GM19468 (cell line): ENCODE measurements around the gene CD52.
A peak's percentile ranks its signal among the peaks of the same experiment; 100 is the strongest.
"Not testable (repeated sequence)": the region's sequence is repeated elsewhere in the genome, so short reads cannot be mapped to it uniquely, and the experiment has no call there.

Experiments used
- ATAC-seq: cut with Tn5 transposase; IDR thresholded peaks from one replicate; pipeline ENCODE4 v1.9.1; 2021; ENCODE audit warnings: mild to moderate bottlenecking, moderate library complexity, moderate number of reproducible peaks; ENCODE audit not compliant: unreplicated experiment; ENCODE audit errors: extremely low read depth

Gene CD52

GRCh38 chr1:26283871-26284596 lies 33.7 kb upstream of the CD52 start:
- no peak for ATAC-seq

- no peak for ATAC-seq
These were observed 33.0 kb upstream of the CD52 start for GRCh38 chr1:26284597-26285347.

DNA sequence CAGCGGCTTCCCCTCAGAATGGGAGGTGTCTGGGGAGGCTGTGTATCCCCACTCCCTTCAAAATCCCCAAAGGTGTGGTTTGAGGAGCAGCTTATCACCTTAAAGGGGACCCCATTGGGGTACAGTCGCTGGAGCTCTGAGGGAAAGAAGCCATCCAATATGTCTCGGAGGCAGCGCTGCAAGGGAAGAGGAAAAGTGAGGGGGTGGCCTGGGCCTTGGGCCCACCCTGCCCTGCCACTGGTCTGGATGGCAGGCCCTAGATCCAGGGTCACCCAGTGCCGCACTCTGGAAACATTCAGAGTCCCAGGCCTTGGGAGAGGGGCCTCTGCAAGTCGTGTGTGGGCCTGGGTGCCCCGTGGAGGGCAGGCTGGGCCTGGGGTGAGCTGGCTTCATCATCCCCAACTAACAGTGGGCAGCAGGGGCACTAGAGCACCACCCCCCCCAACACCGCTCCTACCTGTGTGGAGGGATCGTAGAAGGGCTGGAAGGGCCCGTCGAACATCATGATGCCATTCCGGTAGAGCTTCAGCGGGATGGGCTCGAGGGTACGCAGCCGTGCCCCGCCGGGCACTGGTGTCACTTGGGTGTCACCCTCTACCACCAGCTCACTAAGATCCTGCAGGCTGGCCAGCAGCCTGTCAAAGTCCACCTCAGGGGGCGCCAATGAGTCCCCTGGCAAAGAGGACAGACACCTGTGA lies 32.2 kb upstream of the CD52 start:
- no peak for ATAC-seq

- ATAC-seq, result no peak
These were observed 31.7 kb upstream of the CD52 start for GRCh38 chr1:26286064-26286416.

GRCh38 chr1:26287033-26287711 lies 30.6 kb upstream of the CD52 start:
- ATAC-seq, result no peak

- no peak for ATAC-seq
These were observed 29.9 kb upstream of the CD52 start for GRCh38 chr1:26287811-26288210.

DNA sequence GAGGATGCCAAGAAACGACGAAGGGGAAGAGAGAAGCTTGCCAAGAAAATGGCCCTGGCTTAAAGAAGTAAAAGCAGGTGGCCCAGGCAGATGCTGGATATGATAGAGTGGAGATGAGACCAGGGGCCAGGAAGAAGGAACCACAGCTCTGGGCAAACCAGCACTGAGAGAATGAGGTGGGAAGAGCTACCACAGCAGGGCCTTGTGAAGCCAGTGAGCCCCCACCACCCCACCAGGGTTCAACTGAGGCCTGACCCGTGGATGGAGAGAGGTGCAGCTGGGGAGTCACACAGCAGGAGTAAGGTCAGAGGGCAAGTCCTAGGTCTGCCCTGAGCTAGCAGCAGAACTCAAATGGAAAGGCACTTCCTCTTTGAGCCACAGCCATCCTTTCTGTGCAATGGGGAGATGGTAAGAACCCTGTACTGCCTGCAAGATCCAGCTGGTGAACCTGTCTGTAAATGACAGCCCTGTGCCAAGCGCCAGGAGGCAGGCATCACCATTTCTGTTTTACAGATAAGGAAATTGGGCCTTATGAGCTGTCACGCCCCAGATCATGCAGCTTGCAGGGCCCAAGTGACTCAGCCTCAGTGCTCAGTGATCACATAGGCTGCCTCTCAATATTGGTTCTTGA lies 29.3 kb upstream of the CD52 start:
- ATAC-seq, result no peak

DNA sequence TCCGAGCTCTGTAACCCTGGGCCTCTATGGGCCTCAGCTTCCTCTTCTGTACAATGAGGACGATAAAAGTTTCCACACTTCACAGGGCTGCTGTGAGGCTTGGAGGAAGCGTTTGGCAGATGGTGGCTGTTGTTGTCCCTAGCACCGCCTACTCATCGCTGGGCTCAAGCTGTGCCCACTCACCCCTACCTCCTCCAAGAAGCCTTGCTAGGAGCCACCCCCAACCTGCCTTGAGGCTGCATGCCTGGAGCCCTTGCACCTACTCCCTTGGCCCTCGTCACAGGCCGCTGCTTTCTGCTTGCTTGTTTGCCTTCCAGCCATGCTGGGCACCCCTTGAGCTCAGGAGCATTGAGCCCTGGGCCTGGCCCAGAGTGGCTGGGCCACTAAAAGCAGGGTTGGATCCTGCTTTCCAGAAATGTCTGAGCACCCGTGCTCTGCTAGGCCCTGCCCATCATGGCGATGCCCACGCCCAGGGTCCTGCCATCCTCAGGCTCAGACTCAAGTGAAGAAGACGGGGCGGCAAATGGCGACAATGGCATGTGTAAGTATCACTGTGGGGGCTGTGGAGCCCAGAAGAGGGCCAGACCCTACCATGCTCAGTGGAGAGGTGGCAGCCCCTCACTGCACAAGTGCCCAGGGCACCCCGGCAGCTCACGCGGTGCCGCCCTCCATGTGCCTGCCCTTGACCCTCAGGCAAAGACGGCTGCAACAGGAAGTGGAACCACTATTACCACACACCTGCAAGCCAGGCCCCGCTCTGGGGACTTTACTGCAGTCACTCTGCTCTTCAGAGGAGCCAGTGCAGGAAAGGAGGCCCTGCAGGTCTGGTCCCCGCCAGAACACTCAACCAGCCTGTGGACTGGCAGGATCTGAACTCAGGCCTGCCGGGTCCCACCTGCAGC lies 28.3 kb upstream of the CD52 start:
- peak; percentile 45 for ATAC-seq

DNA sequence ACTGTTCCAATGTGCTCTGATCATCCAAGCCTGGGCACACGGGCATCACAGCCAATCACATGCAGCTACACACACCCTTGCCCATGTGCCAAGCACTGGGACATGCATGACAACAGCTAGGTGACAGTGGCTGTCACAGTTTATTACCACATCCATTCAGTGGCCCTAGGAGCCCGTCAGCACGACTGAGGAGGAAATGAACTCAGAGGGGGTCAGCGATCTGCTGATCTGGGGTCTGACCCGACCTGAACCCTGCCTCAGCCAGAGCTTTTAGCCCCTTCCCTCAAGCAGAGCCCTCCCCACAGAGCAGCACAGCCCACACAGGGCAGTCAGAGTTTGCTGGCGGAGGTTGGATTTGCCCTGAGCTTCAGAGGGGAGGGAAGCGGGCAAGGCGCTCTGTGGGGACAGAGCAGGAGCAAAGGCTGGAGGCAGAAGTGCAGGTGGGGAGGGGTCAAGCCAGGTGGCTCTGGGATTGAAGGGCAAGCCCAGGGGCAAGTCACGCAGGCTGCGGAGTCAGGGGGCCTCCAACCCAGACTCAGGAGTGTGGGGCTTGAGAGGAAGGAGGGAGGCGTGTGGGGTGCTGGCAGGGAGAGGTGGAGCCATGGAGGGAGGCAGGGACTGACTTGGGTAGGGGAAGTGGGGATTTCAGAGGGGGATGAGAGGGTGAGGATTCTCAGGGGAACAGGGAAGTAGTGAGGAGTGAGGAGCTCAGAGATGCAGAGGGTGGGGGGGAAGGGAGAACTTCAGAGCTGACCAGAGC lies 27.5 kb upstream of the CD52 start:
- ATAC-seq, result no peak

DNA sequence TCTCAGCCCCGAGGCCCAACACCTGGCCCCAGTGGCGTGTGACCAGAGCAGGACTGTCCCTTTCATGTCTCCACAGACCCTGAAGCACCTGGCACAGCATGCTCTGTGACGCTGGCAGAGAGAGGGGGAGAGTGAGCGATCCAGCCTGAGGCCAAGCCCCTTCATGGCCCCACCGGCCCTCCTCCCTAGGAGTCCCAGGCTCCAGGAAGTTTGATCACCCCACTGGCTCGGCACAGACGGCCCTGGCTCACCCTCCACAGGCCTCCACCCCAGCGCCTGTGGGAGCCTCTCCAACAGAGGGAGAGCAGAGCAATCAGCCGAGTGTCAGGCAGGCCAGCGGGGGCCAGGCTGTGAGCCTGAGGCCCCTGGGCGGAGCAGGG lies 26.9 kb upstream of the CD52 start:
- no peak for ATAC-seq

- no peak for ATAC-seq
These were observed 26.3 kb upstream of the CD52 start for GRCh38 chr1:26291433-26291832.

- ATAC-seq, result no peak
These were observed 25.8 kb upstream of the CD52 start for GRCh38 chr1:26291939-26292338.

DNA sequence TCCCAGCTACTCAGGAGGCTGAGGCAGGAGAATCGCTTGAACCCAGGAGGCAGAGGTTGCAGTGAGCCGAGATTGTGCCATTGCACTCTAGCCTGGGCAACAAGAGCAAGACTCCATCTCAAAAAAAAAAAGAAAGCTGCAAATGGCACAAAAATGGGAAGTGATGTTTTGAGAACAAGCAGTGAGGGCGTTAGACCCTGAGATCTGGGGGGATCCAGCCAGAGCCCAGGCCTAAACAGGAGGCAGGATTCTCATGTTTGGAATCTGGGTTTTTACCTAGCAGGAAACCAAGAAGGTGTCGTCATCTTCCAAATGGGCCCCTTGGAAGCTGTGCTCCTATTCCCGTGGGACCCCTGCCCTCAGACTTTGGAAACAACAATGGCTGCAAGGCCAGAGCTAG lies 25.0 kb upstream of the CD52 start:
- not testable (repeated sequence) for ATAC-seq

DNA sequence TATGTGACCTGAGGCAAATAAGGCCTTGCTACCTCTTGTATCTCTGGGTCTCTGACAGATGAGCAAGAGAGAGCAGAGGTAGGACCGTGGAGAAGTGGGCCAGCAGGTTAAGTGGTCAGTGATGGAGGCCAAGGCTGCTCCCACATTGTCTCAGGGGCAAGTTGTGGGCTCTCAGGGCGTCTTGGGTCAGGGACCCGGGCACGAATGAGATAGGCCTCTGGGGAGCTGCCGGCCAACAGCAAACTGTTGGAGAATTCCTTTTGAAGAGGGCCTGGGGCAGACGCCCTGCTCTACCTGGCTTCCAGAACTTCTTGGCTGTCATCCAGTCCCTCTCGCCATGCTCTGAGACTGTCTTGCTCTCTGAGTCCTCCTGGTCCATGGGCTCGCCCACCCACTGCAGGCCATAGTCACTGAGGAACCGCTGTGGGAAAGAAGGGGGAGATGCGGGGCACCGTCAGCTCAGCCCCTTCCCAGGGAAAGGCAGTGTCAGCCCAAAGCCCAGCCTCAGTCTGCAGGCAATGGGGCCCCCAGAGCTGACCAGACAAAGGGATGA lies 23.8 kb upstream of the CD52 start:
- no peak for ATAC-seq

GRCh38 chr1:26295194-26296138 lies 22.3 kb upstream of the CD52 start:
- no peak for ATAC-seq

- ATAC-seq, result no peak
These were observed 21.3 kb upstream of the CD52 start for GRCh38 chr1:26296340-26297056.
